UCSD-AML1 (cell line): ENCODE data around the gene NEIL3.

ENCODE experiments used
- DNase-seq: peaks from one replicate; lab custom pipeline; 2025; ENCODE audit not compliant: unreplicated experiment; lab: John Stamatoyannopoulos, UW

NEIL3 gene

DNA sequence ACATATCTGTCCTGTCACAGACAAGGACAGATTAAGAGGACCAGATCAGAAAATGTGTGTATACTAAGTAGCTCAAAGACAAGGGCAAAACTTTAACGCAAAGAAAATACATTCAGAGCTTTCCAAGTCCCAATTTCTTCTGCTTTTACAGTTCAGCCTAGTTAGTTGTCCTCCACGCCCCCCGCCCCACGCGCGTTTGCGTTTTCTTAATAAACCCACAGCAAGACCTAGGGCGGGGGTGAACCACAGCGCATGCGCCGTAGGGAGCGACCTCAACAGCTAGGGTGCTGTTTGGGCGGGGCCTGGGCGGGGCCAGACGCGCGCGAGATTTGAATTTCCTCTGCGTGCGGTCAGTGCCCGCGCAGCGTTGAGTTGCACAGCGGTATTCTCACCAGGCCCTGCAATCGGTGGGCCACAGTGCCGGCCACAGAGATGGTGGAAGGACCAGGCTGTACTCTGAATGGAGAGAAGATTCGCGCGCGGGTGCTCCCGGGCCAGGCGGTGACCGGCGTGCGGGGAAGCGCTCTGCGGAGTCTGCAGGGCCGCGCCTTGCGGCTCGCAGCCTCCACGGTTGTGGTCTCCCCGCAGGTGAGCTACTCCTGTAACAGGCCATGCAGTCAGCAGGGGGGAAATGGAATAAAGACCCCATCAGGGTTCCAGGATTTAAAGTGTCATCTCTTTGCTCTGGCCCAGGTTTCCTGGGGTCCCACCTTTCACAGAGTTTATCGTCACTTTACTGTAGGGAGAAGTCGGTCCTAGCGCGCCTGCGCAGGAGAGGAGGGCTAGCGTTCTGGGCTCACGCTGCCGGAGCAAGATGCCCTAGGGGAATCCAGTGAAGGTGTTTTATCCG, at the start of gene NEIL3:
Gene NEIL3, plus strand, starts transcription at position 353 of the 850 bp plus-strand sequence. Its CDS starts 80 bp downstream, at position 433.
- peak; percentile 92 for DNase-seq

- no peak for DNase-seq
These were observed 45.9 kb upstream of the NEIL3 start for GRCh38 chr4:177263818-177264217.

DNA sequence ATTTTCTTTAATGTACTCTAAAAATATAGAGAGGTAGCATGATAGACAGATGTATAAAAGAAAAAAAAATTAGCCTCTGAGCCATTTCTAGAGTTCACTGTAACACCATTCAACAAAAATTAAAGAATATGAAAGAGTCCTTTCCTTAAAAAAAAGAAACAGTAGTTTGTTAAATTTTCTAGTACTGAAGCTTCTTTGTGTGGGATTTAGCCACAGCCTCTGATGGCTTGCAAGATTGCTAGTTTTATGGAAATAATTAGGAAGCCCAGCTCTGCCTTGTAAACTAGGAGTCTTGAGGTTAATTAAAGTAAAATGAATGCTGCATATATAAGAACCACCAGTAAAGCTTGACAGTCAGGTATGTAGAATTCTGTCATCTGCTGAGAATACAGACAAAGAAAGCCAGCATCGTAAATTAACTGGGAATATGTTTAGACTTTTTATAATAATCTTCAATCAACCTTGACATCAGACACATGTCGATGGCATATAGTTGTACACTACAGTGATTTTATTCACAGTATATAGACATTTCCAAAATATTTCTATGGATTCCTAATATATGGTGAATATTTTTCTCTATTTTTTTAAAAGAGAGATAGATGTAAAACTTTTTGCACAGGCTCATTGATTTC, 44.8 kb upstream of the NEIL3 start:
- DNase-seq: no peak

DNA sequence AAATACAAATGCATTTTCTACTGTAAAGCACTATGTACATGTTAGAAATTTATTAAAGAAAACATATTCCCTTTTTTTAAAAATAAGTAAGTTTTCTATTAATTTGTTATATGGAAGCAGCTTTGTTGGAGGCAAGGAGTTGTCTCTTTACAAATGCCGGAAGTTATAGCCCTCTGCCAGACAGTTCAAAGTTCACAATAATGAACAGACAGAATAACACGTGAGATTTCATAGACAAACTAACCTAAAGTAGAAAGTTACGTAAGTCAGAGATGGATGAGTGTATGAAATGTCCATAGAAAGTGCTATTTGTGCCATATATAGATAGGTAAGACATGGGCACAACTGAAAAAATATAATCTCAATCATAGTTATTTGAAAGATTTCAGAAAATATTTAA, 43.9 kb upstream of the NEIL3 start:
- DNase-seq: no peak

- no peak for DNase-seq
These were observed 43.2 kb upstream of the NEIL3 start for GRCh38 chr4:177266506-177266905.

GRCh38 chr4:177267911-177268310, 41.8 kb upstream of the NEIL3 start:
- DNase-seq: no peak

- DNase-seq: no peak
These were observed 38.6 kb upstream of the NEIL3 start for GRCh38 chr4:177271091-177271490.

DNA sequence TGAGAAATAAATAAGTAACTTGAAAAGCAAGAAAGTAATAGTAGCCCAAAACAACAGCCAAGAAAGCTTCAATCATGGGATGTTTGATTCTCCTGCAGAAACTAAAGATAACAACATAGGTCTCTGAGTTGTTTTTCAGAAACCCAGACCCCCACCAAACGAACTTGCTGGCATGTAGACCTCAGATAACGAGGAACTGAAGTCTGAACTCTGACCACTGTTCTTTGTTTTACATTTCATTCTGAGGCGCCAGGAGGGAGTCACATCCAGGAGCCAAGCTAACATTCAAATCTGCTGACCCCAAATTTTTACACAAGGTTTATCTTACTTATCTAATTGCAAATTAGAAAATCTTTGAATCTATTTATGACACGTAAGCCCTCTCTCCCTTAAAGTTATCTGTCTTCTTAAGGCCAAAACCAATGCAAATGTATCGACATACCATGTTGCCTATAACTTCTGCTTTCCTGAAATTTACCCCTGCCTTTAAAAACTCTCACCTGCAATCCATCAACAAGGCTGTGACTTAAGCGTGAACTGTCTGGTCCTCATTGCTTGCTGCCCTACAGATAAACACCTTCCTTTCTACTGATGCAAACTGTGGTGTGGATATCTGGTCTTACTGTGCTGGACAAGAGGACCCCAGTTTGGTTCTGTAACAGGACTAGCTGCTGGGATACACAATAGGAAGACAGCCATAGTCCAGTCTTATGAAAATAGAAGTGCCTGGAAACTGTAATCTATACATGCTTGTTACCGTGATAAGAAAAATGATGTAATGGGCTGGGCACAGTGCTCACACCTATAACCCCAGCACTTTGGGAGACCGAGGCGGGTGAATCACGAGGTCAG, 37.5 kb upstream of the NEIL3 start:
- DNase-seq: no peak

DNA sequence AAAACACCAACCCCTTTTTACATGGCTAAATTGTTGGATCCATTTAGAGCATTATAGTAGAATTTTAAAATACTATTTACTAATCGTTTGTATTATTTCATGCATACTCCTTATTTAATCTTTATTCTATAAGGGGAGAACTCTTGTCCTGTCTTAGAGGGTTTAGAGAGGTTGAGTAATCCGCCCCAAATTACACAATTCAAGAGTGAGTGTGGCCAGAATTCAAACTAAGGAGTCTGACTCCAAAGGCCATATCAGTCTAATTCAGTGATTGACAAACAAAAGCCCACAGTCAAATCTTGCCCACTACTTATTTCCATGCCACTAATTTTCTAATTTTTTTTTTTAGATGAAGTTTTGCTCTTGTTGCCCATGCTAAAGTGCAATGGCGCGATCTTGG, 33.7 kb upstream of the NEIL3 start:
- no peak for DNase-seq

DNA sequence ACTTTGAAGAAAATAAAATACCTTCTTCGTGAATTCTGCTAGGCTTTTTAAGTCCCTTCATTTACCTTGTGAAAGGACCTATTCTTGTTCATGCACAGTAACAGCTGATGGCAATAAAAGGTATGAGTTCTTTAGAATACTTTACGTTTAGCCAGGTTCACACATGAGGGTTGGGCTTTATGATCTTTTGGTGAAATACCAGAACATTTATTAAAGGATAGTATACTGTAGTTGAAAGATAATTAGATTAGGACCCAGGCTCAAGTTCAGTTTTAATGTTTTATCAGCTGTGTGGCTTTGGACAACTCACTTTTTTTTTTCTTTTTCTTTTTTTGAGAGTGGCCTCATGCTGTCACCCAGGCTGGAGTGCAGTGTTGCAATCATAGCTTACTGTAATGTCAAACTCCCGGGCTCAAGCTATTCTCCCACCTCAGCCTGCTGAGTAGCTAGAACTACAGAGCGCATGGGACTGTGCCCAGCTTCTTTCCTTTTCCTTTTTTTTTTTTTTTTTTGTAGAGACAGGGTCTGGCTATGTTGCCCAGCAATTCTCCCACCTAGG, 28.2 kb upstream of the NEIL3 start:
- no peak for DNase-seq

- DNase-seq: no peak
These were observed 27.3 kb upstream of the NEIL3 start for GRCh38 chr4:177282284-177282835.

DNA sequence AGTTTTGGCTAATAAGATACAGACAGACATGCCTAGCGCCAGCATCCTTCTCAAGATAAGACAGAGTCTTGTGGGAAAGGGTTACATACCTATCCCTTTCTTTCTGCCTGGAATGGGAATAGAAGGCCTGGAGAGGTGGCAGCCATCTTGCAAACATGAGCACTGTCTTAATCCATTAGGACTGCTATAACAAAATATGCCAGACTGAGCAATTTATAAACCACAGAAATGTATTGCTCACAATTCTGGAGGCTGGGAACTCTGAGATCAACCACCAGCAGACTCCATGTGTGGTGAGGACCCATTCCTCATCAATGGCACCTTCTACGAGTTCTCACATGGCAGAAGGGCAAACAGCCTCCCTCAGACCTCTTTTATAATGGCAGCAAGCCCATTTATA, 26.5 kb upstream of the NEIL3 start:
- no peak for DNase-seq

- no peak for DNase-seq
These were observed 23.7 kb upstream of the NEIL3 start for GRCh38 chr4:177285953-177286352.

GRCh38 chr4:177287255-177287654, 22.4 kb upstream of the NEIL3 start:
- DNase-seq: no peak

GRCh38 chr4:177288335-177288734, 21.3 kb upstream of the NEIL3 start:
- no peak for DNase-seq

GRCh38 chr4:177290780-177291179, 18.9 kb upstream of the NEIL3 start:
- no peak for DNase-seq

- no peak for DNase-seq
These were observed 17.5 kb upstream of the NEIL3 start for GRCh38 chr4:177292171-177292570.

GRCh38 chr4:177293208-177294033, 16.3 kb upstream of the NEIL3 start:
- no peak for DNase-seq

DNA sequence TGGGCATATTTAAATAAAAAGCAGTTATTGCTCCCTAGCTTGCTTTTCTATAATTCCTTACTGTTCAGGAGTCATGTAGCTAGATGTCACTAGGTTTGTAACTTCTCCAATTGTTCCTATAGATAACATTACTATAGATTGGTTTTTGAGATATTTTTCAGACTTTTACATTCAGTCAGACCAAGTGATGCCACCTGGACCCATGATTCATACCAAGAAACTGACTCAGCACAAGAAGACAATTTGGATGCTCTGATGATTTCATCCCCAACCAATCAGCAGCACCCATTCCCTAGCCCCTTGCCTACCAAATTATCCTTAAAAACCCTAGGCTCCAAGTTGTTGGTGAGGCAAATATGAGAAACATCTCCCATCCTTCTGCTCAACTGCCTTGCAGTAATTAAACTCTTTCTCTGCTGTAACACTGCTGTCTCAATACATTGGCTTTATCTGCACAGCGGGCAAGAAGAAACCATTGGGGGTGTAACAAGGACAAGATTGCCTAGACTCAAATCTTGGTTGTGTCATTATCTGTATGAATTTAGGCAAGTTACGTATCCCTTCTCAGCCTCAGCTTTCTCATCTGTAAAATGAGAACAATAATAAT, 11.8 kb upstream of the NEIL3 start:
- no peak for DNase-seq
